Amygdala (tissue), 56 donors: ENCODE data around the gene ANKRD23.
"Not testable (repeated sequence)": the region's sequence is repeated elsewhere in the genome, so short reads cannot be mapped to it uniquely, and the experiment has no call there.

Experiments
- DNase-seq, 56 donors: peaks; one replicate each; lab custom pipeline; 2025; lab: John Stamatoyannopoulos, UW

ANKRD23 gene

DNA sequence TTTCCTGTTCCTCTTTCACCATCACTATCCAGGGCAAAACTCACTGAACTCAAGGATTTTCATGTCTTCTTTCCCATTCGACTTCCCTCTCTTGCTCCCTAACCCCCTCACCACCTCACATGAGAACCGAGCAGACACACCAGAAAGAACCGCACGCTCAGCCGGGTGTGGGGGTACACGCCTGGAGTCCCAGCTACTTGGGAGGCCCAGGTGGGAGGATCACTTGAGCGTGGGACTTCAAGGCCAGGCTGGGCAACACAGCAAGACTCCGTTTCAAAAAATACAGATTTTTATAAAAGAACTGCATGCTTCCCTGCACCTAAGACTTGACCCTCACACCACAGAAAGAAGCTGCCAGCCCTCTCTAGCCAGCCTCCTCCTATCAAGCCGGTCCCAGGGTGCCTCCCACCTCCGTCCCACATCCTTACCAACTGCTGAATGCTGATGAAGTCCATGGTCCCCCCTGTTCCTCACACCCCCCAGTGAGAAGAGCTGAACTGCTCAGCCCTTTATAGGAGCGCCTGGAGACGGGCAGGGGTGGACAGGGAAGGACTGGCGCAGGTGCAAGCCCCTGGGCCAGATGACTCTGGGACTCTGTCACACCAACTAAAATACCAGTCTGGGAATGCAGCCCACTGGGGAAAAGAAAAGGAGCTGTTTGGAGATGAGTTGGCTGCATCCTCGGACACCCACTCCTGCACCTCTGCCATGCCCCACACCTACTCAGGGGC lies at the start of gene ANKRD23:
TSS of gene ANKRD23 (minus strand) at position 484 of the 731 bp plus-strand sequence. CDS start at position 455, 29 bp downstream.
- no peak for DNase-seq

DNA sequence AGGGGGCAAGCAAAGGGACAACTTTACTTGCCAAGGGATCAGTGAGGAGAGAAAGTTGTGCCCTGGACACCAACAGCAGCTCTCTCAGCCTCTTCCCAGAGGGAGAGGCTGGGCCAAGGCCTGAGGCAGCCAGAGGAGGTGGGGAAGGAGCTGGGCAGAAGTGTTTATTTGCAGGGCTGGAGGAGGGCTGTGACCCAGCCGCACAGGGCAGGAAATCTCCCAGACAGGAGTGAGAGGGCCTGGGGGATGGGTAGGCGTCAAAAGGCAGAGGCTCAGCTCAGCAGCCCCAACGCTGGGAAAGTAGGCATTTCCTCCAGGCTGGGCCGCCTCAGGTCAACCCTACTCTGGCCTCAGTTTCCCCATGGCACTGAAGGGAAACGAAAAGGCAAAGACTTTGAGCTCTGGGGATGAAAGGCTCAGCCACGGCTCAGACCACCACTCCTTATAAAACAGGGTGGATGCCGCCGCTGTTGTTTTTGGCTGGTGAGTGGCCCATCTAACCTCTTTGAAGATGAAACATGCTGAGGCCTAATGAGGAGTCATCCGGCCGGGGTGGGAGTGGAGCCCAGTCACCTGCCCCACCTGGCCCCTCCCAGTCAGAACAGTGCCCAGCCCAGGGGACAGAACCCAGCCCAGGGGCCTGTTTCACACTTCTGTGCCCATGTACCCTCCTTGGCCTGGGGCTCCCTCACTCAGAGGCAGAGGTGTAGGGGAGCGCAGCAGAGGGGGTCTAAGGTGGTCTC lies 47.9 kb upstream of the ANKRD23 start:
- DNase-seq, result peak in 6 of 56 donors; percentile 14 to 50 (median 37)

DNA sequence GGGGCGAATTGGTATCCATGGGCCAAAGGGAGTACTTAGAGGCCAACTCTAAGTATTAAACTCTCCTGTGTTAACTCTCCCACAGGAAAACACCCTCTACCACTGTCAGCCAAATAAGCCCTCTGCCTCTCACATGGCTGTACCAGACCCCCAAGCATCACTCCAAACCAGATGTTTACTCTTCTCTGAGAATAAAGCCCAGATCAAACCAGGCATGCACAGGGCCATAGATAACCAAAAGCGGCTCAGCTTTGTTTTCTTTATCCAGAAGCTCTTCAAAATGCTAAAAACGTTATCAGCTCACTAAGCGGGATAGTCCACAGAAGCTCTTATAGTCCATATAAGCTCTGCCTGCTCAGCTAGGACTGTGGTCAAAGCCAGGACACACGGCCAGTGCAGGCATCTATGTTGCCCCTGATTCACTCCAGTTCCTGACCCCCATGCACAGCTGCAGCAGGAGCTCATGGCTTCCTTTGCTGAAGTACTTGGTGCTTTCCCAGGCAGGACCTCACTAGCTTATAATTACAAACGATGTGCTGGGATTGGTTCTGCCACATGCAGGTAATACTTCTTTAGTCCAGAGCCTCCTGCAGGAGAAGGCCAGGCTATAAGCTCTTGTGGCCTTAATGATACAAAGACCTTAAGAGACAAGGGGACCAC lies 47.0 kb upstream of the ANKRD23 start:
- no peak for DNase-seq

DNA sequence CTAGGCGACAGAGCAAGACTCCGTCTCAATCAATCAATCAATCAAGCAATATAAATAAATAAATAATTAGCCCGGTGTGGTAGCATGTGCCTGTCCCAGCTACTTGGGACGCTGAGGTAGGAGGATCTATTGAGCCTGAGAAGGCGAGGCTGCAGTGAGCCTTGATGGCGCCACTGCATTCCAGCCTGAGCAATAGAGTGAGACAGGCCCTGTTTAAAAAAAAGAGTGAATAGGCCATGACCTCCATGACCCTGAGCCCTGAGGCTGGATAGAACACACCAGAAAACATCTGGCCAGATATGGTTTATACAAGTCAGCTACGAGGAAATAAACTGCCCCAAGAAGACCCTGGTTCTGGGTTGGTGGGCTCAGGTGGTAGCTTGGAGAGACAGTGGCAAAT lies 46.4 kb upstream of the ANKRD23 start:
- DNase-seq, result no peak

DNA sequence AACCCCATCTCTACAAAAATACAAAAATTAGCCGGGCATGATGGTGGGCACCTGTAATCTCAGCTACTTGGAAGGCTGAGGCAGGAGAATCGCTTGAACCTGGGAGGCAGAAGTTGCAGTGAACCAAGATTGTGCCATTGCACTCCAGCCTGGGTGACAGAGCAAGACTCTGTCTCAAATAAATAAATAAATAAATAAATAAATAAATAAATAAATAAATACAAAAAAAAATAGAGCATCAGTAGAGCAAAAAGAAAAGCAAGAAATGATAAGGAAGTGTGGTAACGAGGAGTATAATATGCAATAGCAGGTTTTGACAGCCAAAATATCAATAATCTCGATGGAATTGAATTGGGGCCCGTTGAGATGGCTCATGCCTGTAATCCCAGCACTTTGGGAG lies 45.7 kb upstream of the ANKRD23 start:
- not testable (repeated sequence) for DNase-seq

DNA sequence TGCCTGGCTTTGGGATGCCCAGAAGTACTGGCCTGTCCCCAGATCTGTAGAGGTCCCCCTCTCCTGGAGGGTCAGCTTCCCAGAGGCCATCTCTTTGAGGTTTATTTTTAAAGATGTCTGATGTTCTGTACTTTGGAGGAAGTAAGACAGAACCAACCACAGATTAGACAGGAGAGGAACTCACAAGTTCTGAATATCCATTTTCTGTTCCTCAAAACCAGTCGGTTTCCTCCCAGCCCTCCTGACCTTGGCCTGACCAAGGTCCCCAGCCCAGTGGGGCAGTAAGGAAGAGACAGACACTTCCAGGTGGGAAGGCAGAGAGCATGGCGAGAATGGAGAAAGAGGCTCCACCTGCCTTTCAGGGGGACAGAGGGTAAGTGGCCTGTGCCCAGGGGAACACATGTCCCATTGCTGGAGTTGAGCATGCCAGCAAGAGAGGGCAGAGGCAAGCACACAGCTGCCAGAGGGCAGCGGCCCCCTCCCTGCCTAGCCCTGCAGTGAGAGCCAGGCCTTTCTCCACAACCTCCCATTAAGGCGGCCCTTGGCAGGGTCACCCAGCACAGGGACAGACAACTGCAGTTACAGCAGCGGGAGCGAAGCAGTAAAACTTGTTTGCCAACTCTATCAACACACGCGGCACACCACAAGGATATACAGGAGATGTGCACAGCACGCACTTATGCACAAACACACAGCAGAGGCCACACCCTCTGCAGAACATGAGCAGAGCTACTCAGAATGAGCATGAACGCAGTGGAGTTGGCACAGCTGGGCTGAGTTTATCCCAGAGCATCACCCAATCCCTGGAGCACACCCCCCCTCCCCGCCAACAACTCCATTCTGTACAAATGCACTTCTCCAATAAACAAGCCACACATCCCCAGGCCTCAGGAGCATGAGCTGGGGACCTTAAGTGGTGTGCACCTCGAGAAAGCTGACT lies 44.5 kb upstream of the ANKRD23 start:
- peak in 48 of 56 donors; percentile 26 to 85 (median 61) for DNase-seq

DNA sequence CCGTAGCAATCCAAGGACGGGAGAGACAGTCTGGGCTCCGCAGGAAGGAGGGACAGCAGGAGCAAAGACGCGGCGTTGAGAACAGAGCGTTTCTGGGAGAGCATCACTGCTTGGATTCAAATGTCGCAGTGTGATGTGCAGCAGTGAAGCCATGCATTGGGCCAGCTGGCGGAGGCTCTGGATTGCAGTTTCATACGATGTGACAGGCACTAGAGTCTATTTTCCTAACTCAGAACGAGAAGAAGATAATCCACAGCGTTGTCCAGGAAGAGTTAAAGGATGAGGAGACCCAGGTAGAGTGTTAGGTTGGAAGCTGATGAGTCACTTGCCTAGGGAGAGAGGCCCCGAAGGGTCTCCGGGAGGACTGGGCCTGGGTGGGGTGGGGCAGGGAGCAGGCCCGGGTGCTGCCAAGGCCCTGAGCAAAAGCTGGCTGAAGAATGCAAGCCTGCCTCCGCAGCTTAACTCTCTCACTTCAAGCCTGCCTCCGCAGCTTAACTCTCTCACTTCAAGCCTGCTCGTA lies 43.7 kb upstream of the ANKRD23 start:
- DNase-seq, result peak in 19 of 56 donors; percentile 23 to 69 (median 42)

DNA sequence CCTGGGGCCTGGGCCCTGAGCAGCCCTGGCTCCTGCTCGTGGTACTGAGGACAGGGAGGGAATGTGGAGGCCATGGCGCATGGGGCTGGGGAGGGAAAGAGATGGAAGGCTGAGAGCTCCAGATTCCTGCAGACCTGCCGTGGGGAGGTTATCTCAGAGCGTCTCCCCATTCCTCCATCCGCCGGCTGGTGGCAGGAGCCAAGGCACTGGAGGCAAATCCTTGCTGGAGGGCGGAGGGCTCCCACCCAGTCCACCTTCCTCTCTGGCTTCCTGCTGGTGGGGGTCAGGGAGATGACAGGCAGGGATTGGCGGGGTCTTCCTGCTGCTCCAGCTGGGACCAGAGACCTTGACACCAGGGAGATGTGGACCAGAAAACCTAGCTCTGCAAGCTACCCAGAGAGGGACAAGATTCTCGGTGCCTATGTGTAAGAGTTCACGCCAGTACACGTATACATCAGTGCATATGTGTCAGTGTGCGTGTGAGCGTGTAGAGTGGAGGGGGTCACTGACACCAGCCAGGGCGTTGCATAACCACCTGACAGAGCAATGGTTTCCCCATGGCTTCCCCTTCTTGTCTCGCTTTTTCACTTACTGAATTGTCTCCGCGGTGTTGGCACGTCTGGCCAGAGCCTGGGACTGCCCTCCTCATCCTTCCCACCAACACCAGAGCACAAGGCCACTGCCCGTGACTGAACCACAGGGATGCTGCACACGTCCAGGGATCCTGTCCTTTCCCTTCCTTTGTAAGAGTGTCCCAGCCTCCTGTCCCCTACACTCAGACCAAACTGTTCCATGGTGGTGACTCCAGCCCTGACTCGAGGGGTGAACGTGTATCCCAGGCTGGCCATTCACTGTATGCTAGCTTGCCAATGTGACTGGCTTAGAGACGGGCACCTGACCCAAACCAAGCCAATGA lies 41.9 kb upstream of the ANKRD23 start:
- no peak for DNase-seq

DNA sequence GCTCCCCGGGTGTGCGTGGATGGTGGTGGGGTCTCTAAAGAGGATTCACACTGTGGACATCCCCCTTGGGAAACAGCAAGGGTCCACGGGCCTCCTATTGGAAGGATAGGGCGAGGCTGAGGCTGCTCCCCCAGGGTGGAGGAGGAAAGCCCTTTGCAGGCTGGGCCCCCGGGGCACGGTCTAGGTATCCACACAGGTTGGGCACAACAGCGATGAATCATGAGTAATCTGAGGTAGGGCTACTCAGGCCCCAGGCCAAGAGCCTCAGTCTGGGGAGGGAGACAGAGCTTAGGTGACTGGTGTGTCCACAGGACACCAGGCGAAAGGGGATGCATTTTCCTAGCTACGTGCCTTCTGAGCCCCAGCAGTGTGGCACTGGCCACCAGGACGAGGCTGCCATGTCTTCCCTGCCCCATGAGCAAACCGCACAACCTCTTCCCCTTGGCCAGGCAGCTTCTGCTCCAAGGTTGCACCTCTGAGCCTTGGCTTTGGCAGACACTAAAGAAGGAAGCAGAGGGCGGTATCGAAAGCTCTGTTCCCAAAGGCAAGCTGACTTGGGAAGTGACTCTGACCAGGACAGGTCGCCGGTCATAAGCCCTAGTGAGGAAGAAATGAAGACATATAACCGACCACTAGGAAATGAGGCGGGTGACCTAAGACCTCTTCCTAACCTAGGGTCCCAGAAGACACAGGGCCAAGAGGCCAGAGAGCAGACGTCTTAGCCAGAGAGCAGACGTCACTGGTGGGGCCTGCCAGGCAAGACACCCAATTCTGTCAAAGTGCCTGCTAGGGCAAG lies 40.7 kb upstream of the ANKRD23 start:
- peak in 1 of 56 donors; percentile 12 for DNase-seq

DNA sequence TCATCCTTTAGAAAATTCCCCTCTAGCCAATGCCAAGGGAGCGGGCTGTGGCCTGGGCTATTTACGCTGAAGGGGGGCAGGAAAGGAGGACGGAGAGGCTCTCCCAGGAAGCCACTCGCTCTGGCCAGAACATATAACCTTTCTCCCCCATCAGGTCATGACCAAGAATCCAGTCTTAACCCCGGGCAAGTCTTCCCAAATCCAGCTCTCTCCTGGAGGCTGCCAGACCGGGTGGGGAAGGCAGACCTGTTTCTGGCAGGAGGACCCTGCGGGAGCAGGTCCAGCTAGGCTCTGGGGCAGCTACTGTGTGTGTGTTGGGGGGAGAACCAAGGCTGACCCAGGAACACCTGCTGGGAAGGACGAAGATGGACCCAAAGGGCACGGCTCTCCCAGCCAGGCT lies 39.5 kb upstream of the ANKRD23 start:
- no peak for DNase-seq

DNA sequence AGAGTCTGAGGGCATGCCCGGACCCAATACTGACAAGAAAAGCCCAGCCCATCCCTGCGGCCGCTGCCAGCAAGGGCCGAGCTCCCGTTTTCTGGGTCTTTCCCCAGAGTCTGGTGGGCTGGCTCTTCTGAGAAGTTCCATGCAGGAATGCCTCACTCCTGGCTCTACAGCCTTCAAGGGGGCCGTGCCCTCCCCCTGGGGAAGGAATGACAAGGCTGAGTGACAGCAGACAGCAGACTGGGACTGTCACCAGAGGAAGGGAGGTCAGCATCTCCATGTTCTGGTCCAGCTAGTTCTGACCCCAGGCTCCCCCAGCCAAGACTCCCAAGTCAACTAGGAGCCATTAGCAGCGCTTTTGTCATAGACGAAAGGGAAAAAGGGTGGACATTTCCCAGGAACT lies 39.1 kb upstream of the ANKRD23 start:
- no peak for DNase-seq

DNA sequence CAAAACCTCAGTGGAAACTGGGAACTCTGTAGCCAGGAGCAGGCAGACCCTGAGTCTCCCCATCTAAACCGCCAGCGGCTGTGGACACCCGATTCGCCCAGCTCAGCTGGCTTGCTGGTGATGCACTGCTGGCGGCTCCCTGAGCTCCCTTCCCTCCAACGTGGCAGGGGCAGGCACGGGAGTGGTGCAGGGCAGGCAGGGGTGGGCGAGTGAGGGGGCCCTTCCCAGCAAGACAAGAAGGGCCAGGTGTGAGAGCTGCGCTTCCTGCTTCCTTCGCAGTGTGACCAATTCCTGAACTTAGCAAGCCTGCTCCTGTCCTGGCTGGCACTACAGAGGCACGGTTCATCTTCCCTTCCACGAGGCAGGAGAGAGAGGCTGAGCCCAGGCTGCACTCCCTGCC lies 38.4 kb upstream of the ANKRD23 start:
- DNase-seq, result no peak

DNA sequence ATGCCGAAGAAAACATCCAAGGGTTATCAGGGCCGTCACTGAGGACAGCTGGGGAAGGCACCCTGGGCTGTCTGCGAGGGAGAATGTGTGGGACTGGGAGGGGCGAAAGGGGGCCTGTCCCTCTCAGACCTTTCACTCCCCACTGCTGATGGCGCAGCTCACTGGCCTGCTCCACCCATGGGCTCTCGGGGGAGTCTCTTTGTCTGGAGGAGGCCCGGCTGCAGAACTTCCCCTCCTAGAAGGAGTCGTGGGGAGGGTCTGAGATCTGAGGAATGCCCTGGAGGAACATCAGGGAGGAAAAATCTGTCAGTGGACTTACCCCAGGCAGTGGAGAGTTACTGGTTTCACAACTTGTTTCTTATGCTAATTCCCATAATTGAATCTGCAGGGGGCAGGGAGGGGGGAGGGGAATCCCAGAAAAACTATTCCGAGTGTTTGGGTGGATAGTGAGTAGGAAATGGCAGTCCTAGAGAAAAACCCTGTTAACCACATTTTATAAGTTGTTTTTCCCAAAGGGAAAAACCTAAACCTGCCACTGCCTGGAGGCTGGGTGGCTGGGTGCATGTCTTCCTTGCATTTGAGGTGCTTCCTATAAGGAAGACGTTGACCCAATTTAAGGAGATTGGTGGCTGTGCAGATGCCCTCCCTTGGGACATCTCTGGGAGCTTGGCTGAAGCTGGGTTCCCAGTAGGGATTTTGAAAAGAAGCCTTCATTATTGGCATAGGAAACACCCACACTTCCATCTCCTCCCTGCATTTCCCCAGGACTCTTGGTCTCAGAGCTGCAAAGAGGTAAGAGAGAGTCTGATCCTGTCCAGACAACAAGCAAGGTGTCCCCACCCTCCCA lies 37.8 kb upstream of the ANKRD23 start:
- no peak for DNase-seq

DNA sequence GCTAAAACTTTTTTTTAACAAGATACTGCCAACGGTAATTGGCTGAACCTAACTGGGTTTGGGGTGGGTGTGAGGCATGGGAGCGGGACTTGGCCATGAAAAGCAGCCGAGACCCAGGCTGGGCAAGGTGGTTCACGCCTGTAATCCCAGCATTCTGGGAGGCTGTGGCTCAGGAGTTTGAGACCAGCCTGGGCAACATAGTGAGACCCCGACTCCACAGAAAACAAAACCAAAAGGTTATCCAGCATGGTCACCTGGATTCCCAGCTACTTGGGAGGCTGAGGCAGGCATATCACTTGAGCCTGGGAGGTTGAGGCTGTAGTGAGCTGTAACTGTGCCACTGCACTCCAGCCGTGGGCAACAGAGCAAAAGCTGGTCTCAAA lies 37.1 kb upstream of the ANKRD23 start:
- DNase-seq, result no peak

DNA sequence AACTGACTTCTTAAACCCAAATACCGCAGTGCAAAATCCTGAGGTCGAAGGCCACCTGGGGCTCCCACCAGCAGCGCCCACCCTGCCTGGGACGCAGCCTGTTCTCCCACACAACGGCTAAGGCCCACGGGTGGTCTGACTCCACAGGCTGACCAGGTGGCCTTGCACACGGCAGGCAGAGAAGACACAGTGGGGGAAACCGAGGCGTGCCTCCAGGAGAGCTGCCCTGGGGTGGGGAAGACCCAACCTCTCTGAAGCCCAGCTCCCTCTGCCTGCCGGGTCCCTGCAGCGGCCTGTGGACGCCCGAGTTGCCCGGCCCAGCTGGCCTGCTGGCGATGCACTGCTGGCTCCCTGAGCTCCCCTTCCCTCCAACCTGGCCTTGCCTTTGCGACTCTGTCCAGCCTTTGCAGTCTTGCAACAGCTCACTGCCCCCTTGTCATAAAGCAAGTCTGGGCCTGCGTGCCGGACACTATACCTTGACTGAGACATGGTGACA lies 35.8 kb upstream of the ANKRD23 start:
- DNase-seq, result no peak

DNA sequence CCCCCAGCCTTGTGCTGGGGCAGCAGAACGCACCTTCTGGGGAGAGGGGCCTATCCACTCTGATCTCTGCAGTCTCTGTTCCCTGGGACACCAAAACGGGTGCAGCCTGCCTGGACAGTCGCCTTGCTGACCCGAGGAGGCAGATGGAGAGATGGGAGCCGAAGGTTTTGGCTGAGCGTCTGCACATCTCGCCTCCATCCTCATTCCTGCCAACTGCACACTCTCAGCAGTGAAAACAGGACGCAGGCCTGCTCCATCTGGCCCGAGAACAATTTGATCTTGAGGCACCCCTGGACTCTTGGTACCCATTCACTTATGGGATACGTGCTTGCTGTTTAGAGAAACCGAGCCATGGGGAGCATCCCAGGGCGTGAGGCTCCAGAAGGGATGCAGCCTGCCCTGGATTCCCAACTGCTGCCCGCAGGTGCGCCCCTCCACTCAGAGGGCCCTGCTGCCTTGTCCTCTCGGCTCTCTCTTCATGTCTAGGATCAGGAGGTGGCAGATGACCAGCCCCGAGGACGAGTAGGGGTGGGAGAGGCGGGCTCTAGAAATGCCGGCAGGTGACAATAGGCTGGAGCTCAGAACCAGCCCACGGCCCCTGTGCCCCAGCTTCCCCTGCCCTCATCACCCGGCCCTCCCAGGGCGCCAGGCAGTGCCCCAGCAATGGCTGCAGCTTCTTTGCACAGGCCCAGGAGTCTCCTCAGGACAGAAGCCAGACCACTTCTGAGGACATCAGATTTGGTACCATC lies 35.1 kb upstream of the ANKRD23 start:
- DNase-seq, result no peak
